ENCODE results near the gene BAZ1A. TPM values are rescaled to one million over a fixed set of nuclear protein-coding genes. Genes with fewer than 3 reads are reported as not detected.

Gene BAZ1A
- total RNA-seq, 1 experiment from 2014 or later: 17.8 TPM

DNA sequence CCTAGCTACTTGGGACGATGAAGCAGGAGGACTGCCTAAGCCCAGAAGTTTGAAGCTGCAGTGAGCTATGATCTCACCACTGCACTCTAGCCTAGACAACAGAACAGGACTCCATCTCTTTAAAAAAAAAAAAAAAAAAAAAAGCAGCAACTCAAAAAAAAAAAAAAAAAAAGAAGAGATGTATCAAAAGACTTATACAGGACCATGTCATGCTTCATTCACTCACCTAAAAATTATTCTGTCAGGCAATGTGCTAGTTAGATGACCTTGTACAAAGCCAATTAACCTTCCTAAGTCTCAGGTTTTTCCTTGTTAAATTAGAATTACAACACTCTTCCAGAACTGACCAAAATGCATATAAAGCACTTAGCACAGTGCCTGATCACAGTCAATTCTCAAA lies 50.9 kb downstream of the BAZ1A start:
- H2BK15ac ChIP-seq (ENCODE audit: low read depth, low read length): no peak overlapping the region
- no peak overlapping the region for H2BK20ac ChIP-seq (ENCODE audit: low read depth, low read length, poor library complexity, severe bottlenecking)
- H3K14ac ChIP-seq (ENCODE audit: insufficient read depth, low read length): no peak overlapping the region
- Mint-ChIP-seq H3K9me3 (no peaks in the 10 kb centered on the region; a peak in 1 of 5 replicates), H3K4me1 (peaks cover 0 to 2% of the 10 kb centered on the region in 2 experiments; a peak in 1 of 4 replicates), H3K27me3 (ENCODE audit: low read depth) (no peaks in the 10 kb centered on the region), H3K27ac (no peak overlapping the region), H3K36me3 (ENCODE audit: insufficient read depth in 1 of 3, low read depth in 3 of 3) (peaks cover 10 to 36% (median 11%) of the 10 kb centered on the region in 3 experiments; a peak in 5 of 7 replicates), H3K4me3 (no peak overlapping the region)
- no peaks in the 10 kb centered on the region for H3K23me2 ChIP-seq (ENCODE audit: insufficient read length, low read depth, low read length, poor library complexity, severe bottlenecking)
- H3K9ac ChIP-seq (ENCODE audit: extremely low read depth, insufficient read length, low read length): no peak overlapping the region
- no peaks in the 10 kb centered on the region for H3K79me1 ChIP-seq (ENCODE audit: insufficient read depth, low read depth, low read length, poor library complexity, severe bottlenecking)
- H2AK5ac ChIP-seq (ENCODE audit: insufficient read length, low read length): no peak overlapping the region
- H2BK12ac ChIP-seq (ENCODE audit: insufficient read length, low read depth, low read length): no peak overlapping the region
- no peaks in the 10 kb centered on the region for H3K9me3 ChIP-seq (ENCODE audit: control insufficient read depth, low read depth, low read length)
- no peak for DNase-seq
- WGBS (ENCODE audit: extremely low coverage, insufficient read length, low lambda C conversion rate): no CpG with 5 or more reads among the region's 1 CpG
- no peak overlapping the region for H4K91ac ChIP-seq (ENCODE audit: insufficient read length, low read depth, low read length)
- TF ChIP-seq, protein P1, sequence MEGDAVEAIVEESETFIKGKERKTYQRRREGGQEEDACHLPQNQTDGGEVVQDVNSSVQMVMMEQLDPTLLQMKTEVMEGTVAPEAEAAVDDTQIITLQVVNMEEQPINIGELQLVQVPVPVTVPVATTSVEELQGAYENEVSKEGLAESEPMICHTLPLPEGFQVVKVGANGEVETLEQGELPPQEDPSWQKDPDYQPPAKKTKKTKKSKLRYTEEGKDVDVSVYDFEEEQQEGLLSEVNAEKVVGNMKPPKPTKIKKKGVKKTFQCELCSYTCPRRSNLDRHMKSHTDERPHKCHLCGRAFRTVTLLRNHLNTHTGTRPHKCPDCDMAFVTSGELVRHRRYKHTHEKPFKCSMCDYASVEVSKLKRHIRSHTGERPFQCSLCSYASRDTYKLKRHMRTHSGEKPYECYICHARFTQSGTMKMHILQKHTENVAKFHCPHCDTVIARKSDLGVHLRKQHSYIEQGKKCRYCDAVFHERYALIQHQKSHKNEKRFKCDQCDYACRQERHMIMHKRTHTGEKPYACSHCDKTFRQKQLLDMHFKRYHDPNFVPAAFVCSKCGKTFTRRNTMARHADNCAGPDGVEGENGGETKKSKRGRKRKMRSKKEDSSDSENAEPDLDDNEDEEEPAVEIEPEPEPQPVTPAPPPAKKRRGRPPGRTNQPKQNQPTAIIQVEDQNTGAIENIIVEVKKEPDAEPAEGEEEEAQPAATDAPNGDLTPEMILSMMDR (conservative IDR thresholded peaks at IDR 0.05): no peak
- H2BK120ac ChIP-seq (ENCODE audit: low read depth, low read length, poor library complexity, severe bottlenecking): no peak overlapping the region
- no peak overlapping the region for H3K4me2 ChIP-seq (ENCODE audit: insufficient read depth, insufficient read length, low read length)
- H3K27me3 ChIP-seq (ENCODE audit: insufficient read depth, low read length): no peaks in the 10 kb centered on the region
- H3K56ac ChIP-seq (ENCODE audit: insufficient read length, low read depth, low read length): no peak overlapping the region
- no peaks in the 10 kb centered on the region for H3K79me2 ChIP-seq (ENCODE audit: insufficient read depth, low read length)
- H4K5ac ChIP-seq (ENCODE audit: insufficient read length, low read depth, low read length): no peak overlapping the region
- no peak overlapping the region for H2AFZ ChIP-seq (ENCODE audit: low read length)
- H4K8ac ChIP-seq (replicated peaks; ENCODE audit: insufficient read length, low read depth, low read length): no peak overlapping the region
- H4K20me1 ChIP-seq (ENCODE audit: control insufficient read depth, insufficient read depth, insufficient read length): no peaks in the 10 kb centered on the region
- no peak overlapping the region for H3T11ph ChIP-seq (ENCODE audit: low read length)
- H2BK5ac ChIP-seq (ENCODE audit: insufficient read length, low read length): no peak overlapping the region
- no peak overlapping the region for H3K18ac ChIP-seq (ENCODE audit: insufficient read length, low read depth, low read length)
- H3K4me1 ChIP-seq (ENCODE audit: insufficient read depth, low read length): no peaks in the 10 kb centered on the region
- no peak overlapping the region for H3K27ac ChIP-seq (ENCODE audit: insufficient read length, low read depth, low read length)
- H3K23ac ChIP-seq (ENCODE audit: insufficient read length, low read depth, low read length): no peak overlapping the region
- no peak overlapping the region for H3K4ac ChIP-seq (ENCODE audit: low read depth, low read length)
